Panc1 (cell line): ENCODE measurements around the gene LTC4S. TPM values are rescaled to one million over a fixed set of nuclear protein-coding genes. Genes with fewer than 3 reads are reported as not detected.

Experiments
- ATAC-seq: fragments of 200-7000 bp; cut with Tn5 transposase; 2 replicates; pipeline ENCODE4 v1.9.1; 2020; ENCODE audit warnings: mild to moderate bottlenecking, moderate library complexity
- BruUV-seq: library from RNA; stranded (reverse); fragments of 400-500 nt; replicated peaks from 2 replicates; lab custom pipeline; 2021; lab: Mats Ljungman, UMichigan
- CTCF ChIA-PET: fragments of 300-600 bp; sonication (Branson Sonifier 250); formaldehyde crosslinking; loops from one replicate; lab custom pipeline; 2022; ENCODE audit warnings: antibody characterized with exemption; lab: Charles Lee
- POLR2A ChIA-PET: fragments of 300-600 bp; sonication (Branson Sonifier 250); formaldehyde crosslinking; loops from one replicate; lab custom pipeline; 2022; ENCODE audit warnings: antibody characterized with exemption; lab: Charles Lee
- DNase-seq: peaks from one replicate; pipeline ENCODE4 v3.0.0-alpha.2; 2010; ENCODE audit warnings: low read depth, low spot score
- H3K27ac ChIP-seq: 2 replicates; pipeline ENCODE4 v1.5.1; 2011; ENCODE audit warnings: mild to moderate bottlenecking, low read length, inconsistent platforms
- H3K27me3 ChIP-seq: fragments of 200-500 bp; sonication (Bioruptor generic); 2 replicates; pipeline ENCODE4 v1.6.0; 2014; ENCODE audit warnings: low read length, inconsistent platforms; ENCODE audit not compliant: control insufficient read depth, insufficient read depth
- H3K36me3 ChIP-seq: fragments of 200-500 bp; sonication (Bioruptor generic); 2 replicates; pipeline ENCODE4 v1.5.1; 2014; ENCODE audit warnings: inconsistent platforms, mild to moderate bottlenecking, low read length, moderate library complexity; ENCODE audit not compliant: control insufficient read depth, insufficient read depth
- H3K4me1 ChIP-seq: 2 replicates; pipeline ENCODE4 v1.5.1; 2011; ENCODE audit warnings: inconsistent platforms, mild to moderate bottlenecking, low read length, moderate library complexity; ENCODE audit not compliant: control insufficient read depth, insufficient read depth
- H3K4me3 ChIP-seq, 2 experiments: 2 replicates each; pipeline ENCODE4 v1.5.1; 2011 to 2012; ENCODE audit warnings: low read depth in 2 of 2, low read length in 2 of 2, mild to moderate bottlenecking in 2 of 2, inconsistent platforms in 1 of 2, moderate library complexity in 1 of 2
- H3K9me3 ChIP-seq: fragments of 200-500 bp; sonication (Bioruptor generic); 2 replicates; pipeline ENCODE4 v1.5.1; 2014; ENCODE audit warnings: low read depth, mild to moderate bottlenecking, inconsistent platforms, low read length, moderate library complexity; ENCODE audit not compliant: control insufficient read depth, insufficient read depth
- POLR2AphosphoS5 ChIP-seq: IDR thresholded peaks from 2 replicates; pipeline ENCODE4 v1.6.1; 2012; ENCODE audit warnings: mild to moderate bottlenecking, low read depth, low read length, moderate library complexity
- SIN3A ChIP-seq: IDR thresholded peaks from 2 replicates; pipeline ENCODE4 v1.6.1; 2012; ENCODE audit warnings: low read depth, mild to moderate bottlenecking, low read length, moderate library complexity, borderline replicate concordance; ENCODE audit not compliant: insufficient read depth
- TCF7L2 ChIP-seq: IDR thresholded peaks from 2 replicates; pipeline ENCODE4 v1.6.1; 2011; ENCODE audit warnings: mild to moderate bottlenecking, low read depth, low read length, inconsistent platforms
- in situ Hi-C: cut with HindIII; loops from 2 replicates; pipeline ENCODE4 v1.10.0; 2016; ENCODE audit warnings: low sequenced_read_pairs, low pct_unique_long_range_greater_than_20kb
- intact Hi-C: fragments of 100-400 bp; cut with micrococcal nuclease; formaldehyde crosslinking; loops from one replicate; pipeline ENCODE4 v1.10.0; 2022; ENCODE audit not compliant: unreplicated experiment
- total RNA-seq: library from RNA; stranded (reverse); gene quantifications from one replicate; pipeline ENCODE4 v1.2.1, GENCODE V29; 2021; ENCODE audit not compliant: unreplicated experiment
- TF ChIP-seq, protein P1 (sequence below), 2 experiments: IDR thresholded peaks; 2 replicates each; pipeline ENCODE4 v1.6.1; 2011 to 2012; ENCODE audit warnings: low read depth in 2 of 2, control low read depth in 1 of 2, low read length in 1 of 2, mild to moderate bottlenecking in 1 of 2, moderate library complexity in 1 of 2; ENCODE audit not compliant: insufficient read depth in 1 of 2
- TF ChIP-seq, protein P2 (sequence below): fragments of 450-650 bp; IDR thresholded peaks from 2 replicates; pipeline ENCODE4 v1.5.1; 2017; ENCODE audit warnings: mild to moderate bottlenecking

LTC4S gene
- total RNA-seq, 1 experiment from 2014 or later = 0.69 TPM

DNA sequence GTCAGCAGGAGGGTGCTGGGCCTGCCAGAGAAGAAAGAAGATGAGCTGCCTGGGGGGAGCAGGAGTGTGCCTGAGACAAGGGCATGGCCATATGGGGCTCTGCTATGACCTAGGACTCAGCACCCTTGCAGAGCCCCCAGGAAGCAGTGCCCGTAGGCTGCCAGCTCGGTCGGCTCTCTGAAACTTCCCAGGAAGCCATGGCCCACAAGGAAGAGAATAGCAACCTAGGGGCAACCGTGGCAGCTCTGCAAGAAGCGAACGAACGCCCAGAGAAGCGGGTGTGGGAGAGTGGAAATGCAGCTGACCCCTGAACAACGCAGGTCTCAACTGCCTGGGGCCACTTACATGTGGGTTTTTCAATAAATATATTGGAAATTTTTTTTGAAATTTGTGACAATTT is 10.7 kb upstream of the LTC4S start:
- intact Hi-C loops = no loop called here
- POLR2A ChIA-PET = no interaction called here
- no peak for ATAC-seq
- Histone ChIP-seq H3K36me3 (no peaks in the 10 kb centered on the region), H3K4me3 (no peak overlapping the region), H3K9me3 (no peaks in the 10 kb centered on the region), H3K4me1 (no peaks in the 10 kb centered on the region), H3K27ac (no peak overlapping the region), H3K27me3 (no peaks in the 10 kb centered on the region)
- no TSS peak for BruUV-seq
- no peak for DNase-seq
- in situ Hi-C loops = no loop called here
- CTCF ChIA-PET = no interaction called here
- TF ChIP-seq SIN3A (no peak), POLR2AphosphoS5 (no peak)
- TF ChIP-seq, protein P1, sequence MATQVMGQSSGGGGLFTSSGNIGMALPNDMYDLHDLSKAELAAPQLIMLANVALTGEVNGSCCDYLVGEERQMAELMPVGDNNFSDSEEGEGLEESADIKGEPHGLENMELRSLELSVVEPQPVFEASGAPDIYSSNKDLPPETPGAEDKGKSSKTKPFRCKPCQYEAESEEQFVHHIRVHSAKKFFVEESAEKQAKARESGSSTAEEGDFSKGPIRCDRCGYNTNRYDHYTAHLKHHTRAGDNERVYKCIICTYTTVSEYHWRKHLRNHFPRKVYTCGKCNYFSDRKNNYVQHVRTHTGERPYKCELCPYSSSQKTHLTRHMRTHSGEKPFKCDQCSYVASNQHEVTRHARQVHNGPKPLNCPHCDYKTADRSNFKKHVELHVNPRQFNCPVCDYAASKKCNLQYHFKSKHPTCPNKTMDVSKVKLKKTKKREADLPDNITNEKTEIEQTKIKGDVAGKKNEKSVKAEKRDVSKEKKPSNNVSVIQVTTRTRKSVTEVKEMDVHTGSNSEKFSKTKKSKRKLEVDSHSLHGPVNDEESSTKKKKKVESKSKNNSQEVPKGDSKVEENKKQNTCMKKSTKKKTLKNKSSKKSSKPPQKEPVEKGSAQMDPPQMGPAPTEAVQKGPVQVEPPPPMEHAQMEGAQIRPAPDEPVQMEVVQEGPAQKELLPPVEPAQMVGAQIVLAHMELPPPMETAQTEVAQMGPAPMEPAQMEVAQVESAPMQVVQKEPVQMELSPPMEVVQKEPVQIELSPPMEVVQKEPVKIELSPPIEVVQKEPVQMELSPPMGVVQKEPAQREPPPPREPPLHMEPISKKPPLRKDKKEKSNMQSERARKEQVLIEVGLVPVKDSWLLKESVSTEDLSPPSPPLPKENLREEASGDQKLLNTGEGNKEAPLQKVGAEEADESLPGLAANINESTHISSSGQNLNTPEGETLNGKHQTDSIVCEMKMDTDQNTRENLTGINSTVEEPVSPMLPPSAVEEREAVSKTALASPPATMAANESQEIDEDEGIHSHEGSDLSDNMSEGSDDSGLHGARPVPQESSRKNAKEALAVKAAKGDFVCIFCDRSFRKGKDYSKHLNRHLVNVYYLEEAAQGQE (IDR thresholded peaks at IDR 0.05; ENCODE audit: insufficient read depth in 1 of 2, low read depth in 2 of 2, low read length in 1 of 2) = no peak

DNA sequence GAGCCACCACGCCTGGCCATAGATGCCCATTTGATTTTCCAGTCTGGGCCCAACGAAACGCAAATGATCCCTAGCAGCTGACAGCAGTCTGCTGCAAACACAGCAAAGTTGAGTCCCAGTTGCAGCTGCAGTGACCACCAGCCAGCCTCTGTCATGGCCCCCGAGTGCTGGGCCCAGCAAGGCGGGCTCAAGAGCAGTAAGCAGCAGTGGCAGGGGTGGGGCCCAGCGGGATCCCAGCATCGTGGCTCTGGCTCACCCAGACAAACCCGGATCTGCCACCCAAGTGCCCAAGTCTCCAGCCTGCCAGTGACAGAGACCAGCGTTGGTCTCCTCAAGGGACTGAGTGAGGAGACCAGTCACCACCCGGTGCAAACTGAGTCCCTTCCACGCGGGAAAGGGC is 6.9 kb upstream of the LTC4S start:
- no peak for DNase-seq
- no TSS peak for BruUV-seq
- 0 out of 2 replicates have a peak, but pooled peaks have one; percentile 28 for ATAC-seq
- Histone ChIP-seq H3K4me3 (no peak overlapping the region), H3K4me1 (no peaks in the 10 kb centered on the region), H3K9me3 (no peaks in the 10 kb centered on the region), H3K27ac (no peak overlapping the region), H3K27me3 (no peaks in the 10 kb centered on the region), H3K36me3 (no peaks in the 10 kb centered on the region)
- intact Hi-C loops = no loop called here
- TF ChIP-seq, protein P1 (IDR thresholded peaks at IDR 0.05; ENCODE audit: insufficient read depth in 1 of 2, low read depth in 2 of 2, low read length in 1 of 2) = no peak
- TF ChIP-seq SIN3A = no peak
- TF ChIP-seq, protein P2, sequence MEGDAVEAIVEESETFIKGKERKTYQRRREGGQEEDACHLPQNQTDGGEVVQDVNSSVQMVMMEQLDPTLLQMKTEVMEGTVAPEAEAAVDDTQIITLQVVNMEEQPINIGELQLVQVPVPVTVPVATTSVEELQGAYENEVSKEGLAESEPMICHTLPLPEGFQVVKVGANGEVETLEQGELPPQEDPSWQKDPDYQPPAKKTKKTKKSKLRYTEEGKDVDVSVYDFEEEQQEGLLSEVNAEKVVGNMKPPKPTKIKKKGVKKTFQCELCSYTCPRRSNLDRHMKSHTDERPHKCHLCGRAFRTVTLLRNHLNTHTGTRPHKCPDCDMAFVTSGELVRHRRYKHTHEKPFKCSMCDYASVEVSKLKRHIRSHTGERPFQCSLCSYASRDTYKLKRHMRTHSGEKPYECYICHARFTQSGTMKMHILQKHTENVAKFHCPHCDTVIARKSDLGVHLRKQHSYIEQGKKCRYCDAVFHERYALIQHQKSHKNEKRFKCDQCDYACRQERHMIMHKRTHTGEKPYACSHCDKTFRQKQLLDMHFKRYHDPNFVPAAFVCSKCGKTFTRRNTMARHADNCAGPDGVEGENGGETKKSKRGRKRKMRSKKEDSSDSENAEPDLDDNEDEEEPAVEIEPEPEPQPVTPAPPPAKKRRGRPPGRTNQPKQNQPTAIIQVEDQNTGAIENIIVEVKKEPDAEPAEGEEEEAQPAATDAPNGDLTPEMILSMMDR = no peak
- no peak for TF ChIP-seq TCF7L2
- TF ChIP-seq POLR2AphosphoS5 = no peak
- in situ Hi-C loops = no loop called here
- POLR2A ChIA-PET = interaction anchor here (0.7 kb wide), 1 partner anchor 19 kb away, joined by 8 read pairs; no protein-coding TSS in a partner anchor
- CTCF ChIA-PET = interaction anchor here (0.7 kb wide), 1 partner anchor 23 kb away, joined by 3 read pairs; no protein-coding TSS in a partner anchor
